ENCODE data around the gene STXBP6. TPM values are rescaled to one million over a fixed set of nuclear protein-coding genes. Genes with fewer than 3 reads are reported as not detected.
"Not testable (repeated sequence)": the region's sequence is repeated elsewhere in the genome, so short reads cannot be mapped to it uniquely, and the experiment has no call there.

STXBP6 gene
- total RNA-seq, 1 donor from 2014 or later, result 1.7 TPM

DNA sequence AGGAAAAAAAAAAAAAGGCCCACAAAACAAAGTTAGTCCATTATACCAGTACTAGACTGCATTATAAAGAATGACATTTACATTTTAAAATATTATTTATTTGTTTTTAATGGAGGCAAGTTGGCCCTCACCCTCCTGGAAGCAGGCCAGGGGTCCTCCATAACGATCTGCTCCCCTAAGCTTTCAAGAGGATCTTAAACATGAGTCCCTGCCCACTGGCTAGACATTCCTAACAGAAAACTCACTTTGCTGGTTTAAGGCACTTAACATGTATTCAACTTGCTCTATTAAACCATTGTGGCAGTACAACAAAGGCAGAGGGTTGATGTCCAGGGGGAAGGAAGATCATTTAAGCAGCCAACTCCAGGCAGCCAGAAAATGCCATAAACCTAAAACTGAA lies 111.4 kb downstream of the STXBP6 start:
- Mint-ChIP-seq H3K27ac (ENCODE audit: unreplicated experiment) (no peak overlapping the region), H3K36me3 (ENCODE audit: low read depth) (peaks cover 3% of the 10 kb centered on the region)

DNA sequence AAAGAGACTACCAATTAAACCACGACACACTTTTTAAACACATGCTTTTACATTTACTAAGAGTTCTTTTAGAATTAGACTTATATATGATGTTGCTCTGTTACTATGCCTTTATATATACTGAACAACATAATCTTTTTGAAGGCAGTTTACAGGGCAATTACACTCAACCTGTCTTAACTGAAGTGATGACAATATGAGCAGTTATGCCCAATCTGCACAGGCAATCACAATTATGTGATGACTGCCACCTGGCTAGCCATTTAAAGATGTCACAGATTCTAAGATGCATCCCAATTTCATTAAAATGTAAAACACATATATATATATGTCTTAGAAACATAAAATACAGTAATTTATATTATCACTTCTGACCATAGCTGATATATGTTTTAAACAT lies 112.6 kb downstream of the STXBP6 start:
- DNase-seq (ENCODE audit: low spot score), result no peak
- TF ChIP-seq, protein P1, sequence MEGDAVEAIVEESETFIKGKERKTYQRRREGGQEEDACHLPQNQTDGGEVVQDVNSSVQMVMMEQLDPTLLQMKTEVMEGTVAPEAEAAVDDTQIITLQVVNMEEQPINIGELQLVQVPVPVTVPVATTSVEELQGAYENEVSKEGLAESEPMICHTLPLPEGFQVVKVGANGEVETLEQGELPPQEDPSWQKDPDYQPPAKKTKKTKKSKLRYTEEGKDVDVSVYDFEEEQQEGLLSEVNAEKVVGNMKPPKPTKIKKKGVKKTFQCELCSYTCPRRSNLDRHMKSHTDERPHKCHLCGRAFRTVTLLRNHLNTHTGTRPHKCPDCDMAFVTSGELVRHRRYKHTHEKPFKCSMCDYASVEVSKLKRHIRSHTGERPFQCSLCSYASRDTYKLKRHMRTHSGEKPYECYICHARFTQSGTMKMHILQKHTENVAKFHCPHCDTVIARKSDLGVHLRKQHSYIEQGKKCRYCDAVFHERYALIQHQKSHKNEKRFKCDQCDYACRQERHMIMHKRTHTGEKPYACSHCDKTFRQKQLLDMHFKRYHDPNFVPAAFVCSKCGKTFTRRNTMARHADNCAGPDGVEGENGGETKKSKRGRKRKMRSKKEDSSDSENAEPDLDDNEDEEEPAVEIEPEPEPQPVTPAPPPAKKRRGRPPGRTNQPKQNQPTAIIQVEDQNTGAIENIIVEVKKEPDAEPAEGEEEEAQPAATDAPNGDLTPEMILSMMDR (IDR thresholded peaks at IDR 0.05), result no peak
- peaks cover 5% of the 10 kb centered on the region for H3K36me3 Mint-ChIP-seq (ENCODE audit: low read depth)
- H3K27ac Mint-ChIP-seq (ENCODE audit: unreplicated experiment), result no peak overlapping the region
- no peak overlapping the region for H3K4me3 Mint-ChIP-seq (ENCODE audit: unreplicated experiment)
- H3K4me1 Mint-ChIP-seq (ENCODE audit: low read depth), result peaks cover 9% of the 10 kb centered on the region
- peaks cover 3% of the 10 kb centered on the region for H3K27me3 Mint-ChIP-seq (ENCODE audit: low read depth)
- no peaks in the 10 kb centered on the region for H3K9me3 Mint-ChIP-seq (ENCODE audit: low read depth)

More for the DNA sequence above, 111.4 kb downstream of the STXBP6 start:
- Mint-ChIP-seq H3K4me3 (ENCODE audit: unreplicated experiment) (no peak overlapping the region), H3K9me3 (ENCODE audit: low read depth) (no peaks in the 10 kb centered on the region), H3K27me3 (ENCODE audit: low read depth) (peaks cover 3% of the 10 kb centered on the region), H3K4me1 (ENCODE audit: low read depth) (peaks cover 9% of the 10 kb centered on the region)
- TF ChIP-seq, protein P1 (IDR thresholded peaks at IDR 0.05), result no peak
- DNase-seq (ENCODE audit: low spot score), result no peak

DNA sequence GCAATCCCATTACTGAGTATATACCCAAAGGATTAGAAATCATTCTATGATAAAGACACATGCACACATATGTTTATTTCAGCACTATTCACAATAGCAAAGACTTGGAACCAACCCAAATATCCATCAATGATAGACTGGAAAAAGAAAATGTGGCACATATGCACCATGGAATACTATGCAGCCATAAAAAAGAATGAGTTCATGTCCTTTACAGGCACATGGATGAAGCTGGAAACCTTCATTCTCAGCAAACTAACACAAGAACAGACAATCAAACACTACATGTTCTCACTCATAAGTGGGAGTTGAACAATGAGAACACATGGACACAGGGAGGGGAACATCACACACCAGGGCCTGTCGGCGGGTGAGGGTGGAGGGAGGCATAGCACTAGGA lies 113.2 kb downstream of the STXBP6 start:
- H3K9me3 Mint-ChIP-seq (ENCODE audit: low read depth); H3K4me3 Mint-ChIP-seq (ENCODE audit: unreplicated experiment); H3K27ac Mint-ChIP-seq (ENCODE audit: unreplicated experiment); H3K27me3 Mint-ChIP-seq (ENCODE audit: low read depth); H3K4me1 Mint-ChIP-seq (ENCODE audit: low read depth); DNase-seq (ENCODE audit: low spot score); H3K36me3 Mint-ChIP-seq (ENCODE audit: low read depth): not testable (repeated sequence)

DNA sequence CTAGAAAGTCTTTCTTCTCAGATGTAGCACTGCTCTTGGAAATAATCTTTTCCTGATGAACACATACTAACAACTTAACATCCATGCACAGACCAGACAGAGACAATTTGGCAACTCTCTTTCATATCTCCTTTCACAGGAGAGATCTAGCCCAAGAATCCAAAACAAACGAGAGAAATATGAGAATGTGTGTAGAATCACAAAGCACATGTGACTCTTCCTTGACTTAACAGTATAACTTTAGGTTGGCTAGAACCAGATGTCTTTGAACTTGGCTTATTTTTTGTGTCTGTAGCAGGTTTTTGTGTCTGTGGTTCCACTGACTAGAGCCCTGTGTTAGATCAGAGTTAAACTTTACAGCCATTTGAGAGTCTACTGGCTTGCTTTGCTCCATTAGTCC lies 114.2 kb downstream of the STXBP6 start:
- no peaks in the 10 kb centered on the region for H3K9me3 Mint-ChIP-seq (ENCODE audit: low read depth)
- H3K27me3 Mint-ChIP-seq (ENCODE audit: low read depth), result peaks cover 3% of the 10 kb centered on the region
- no peak overlapping the region for H3K27ac Mint-ChIP-seq (ENCODE audit: unreplicated experiment)
- peaks cover 5% of the 10 kb centered on the region for H3K36me3 Mint-ChIP-seq (ENCODE audit: low read depth)
- no peaks in the 10 kb centered on the region for H3K4me1 Mint-ChIP-seq (ENCODE audit: low read depth)
- DNase-seq (ENCODE audit: low spot score), result no peak
- no peak overlapping the region for H3K4me3 Mint-ChIP-seq (ENCODE audit: unreplicated experiment)
- TF ChIP-seq, protein P1 (IDR thresholded peaks at IDR 0.05), result no peak

DNA sequence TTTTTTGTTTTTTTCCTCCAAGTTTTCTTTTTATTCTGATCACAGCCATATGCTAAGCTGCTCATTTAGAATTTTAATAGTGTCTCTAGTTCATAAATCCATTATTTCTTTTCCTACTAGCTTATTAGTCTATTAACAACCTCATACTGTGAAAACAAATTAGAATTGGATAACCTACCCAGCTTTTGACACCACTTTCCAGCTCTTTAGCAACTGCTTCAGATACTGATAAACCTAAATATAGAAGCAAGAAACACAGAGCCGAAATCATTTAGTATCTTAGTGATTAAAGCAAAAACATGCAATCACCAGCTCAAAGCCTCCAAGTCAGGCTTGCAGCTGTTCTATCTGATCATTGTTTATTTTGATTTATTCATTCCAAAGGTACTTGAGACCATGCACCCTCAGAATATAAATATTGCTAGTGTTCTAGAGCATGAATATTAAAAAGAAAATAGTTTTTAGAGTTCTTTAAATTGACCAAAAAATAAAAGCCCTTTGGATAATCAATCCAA lies 121.5 kb downstream of the STXBP6 start:
- Mint-ChIP-seq H3K36me3 (ENCODE audit: low read depth) (peaks cover 3% of the 10 kb centered on the region), H3K9me3 (ENCODE audit: low read depth) (no peaks in the 10 kb centered on the region), H3K4me3 (ENCODE audit: unreplicated experiment) (no peak overlapping the region), H3K27ac (ENCODE audit: unreplicated experiment) (no peak overlapping the region), H3K27me3 (ENCODE audit: low read depth) (no peaks in the 10 kb centered on the region), H3K4me1 (ENCODE audit: low read depth) (no peaks in the 10 kb centered on the region)
- TF ChIP-seq, protein P1 (IDR thresholded peaks at IDR 0.05), result no peak
- no peak for DNase-seq (ENCODE audit: low spot score)

DNA sequence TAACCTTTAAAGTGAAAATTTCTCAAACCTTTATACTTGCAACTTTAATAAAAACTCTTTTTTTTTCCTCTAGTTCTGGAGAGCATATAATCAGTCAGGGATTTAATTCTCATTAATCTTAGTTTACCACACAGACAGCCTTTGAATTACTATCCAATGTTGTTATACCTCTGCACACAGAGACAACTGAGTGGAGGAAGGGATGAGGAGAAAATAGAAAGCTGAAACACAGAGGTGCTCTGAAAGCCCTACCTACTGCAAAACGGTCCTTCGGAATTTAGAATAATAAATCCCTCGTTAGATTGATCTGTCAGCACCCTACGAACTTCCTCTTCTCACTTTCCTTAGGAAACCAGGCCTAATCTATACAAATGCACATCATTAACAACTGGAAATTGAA lies 122.1 kb downstream of the STXBP6 start:
- H3K36me3 Mint-ChIP-seq (ENCODE audit: low read depth), result peaks cover 3% of the 10 kb centered on the region
- H3K4me1 Mint-ChIP-seq (ENCODE audit: low read depth), result no peaks in the 10 kb centered on the region
- no peak for DNase-seq (ENCODE audit: low spot score)
- TF ChIP-seq, protein P1 (IDR thresholded peaks at IDR 0.05), result no peak
- no peak overlapping the region for H3K27ac Mint-ChIP-seq (ENCODE audit: unreplicated experiment)
- no peaks in the 10 kb centered on the region for H3K9me3 Mint-ChIP-seq (ENCODE audit: low read depth)
- H3K27me3 Mint-ChIP-seq (ENCODE audit: low read depth), result no peaks in the 10 kb centered on the region
- no peak overlapping the region for H3K4me3 Mint-ChIP-seq (ENCODE audit: unreplicated experiment)
